Caco-2 (cell line): ENCODE data around the gene TRPM4. TPM values are rescaled to one million over a fixed set of nuclear protein-coding genes. Genes with fewer than 3 reads are reported as not detected.
"Not testable (repeated sequence)": the region's sequence is repeated elsewhere in the genome, so short reads cannot be mapped to it uniquely, and the experiment has no call there.

Source experiments
- BruUV-seq: library from RNA; stranded (reverse); fragments of 400-500 nt; replicated peaks from 2 replicates; lab custom pipeline; 2021; lab: Mats Ljungman, UMichigan
- CTCF ChIA-PET: fragments of 300-600 bp; sonication (Branson Sonifier 250); formaldehyde crosslinking; loops from one replicate; lab custom pipeline; 2022; ENCODE audit warnings: antibody characterized with exemption; lab: Charles Lee
- POLR2A ChIA-PET: fragments of 300-600 bp; sonication (Branson Sonifier 250); formaldehyde crosslinking; loops from one replicate; lab custom pipeline; 2022; ENCODE audit warnings: antibody characterized with exemption; lab: Charles Lee
- DNase-seq, 2 experiments: peaks; one replicate each; pipeline versions ENCODE4 v3.0.0 to v3.0.0-alpha.2; 2020 to 2022
- H3K27me3 ChIP-seq: replicated peaks from 2 replicates; pipeline ENCODE4 v1.6.0; 2011; ENCODE audit warnings: low read length; ENCODE audit not compliant: control insufficient read depth, insufficient read depth
- H3K36me3 ChIP-seq: 2 replicates; pipeline ENCODE4 v1.5.1; 2011; ENCODE audit warnings: low read length; ENCODE audit not compliant: control insufficient read depth, insufficient read depth
- H3K4me1 ChIP-seq: fragments of 250-450 bp; sonication (Bioruptor Pico); 2 replicates; pipeline ENCODE4 v1.5.1; 2020; ENCODE audit warnings: mild to moderate bottlenecking
- H3K4me3 ChIP-seq: 2 replicates; pipeline ENCODE4 v1.5.1; 2011; ENCODE audit warnings: low read depth, mild to moderate bottlenecking, control low read depth, low read length
- H3K9me3 ChIP-seq: fragments of 250-450 bp; sonication (Bioruptor Pico); 2 replicates; pipeline ENCODE4 v1.5.1; 2020; ENCODE audit warnings: mild to moderate bottlenecking, moderate library complexity
- H3K27ac Mint-ChIP-seq: one replicate; pipeline ENCODE4 v1.8.0; 2022; ENCODE audit warnings: mixed read lengths; ENCODE audit not compliant: unreplicated experiment
- H3K27me3 Mint-ChIP-seq: one replicate; pipeline ENCODE4 v1.8.0; 2022; ENCODE audit warnings: mixed read lengths; ENCODE audit not compliant: insufficient read depth, unreplicated experiment
- H3K36me3 Mint-ChIP-seq: one replicate; pipeline ENCODE4 v1.8.0; 2022; ENCODE audit warnings: mild to moderate bottlenecking, mixed read lengths; ENCODE audit not compliant: insufficient read depth, unreplicated experiment
- H3K4me1 Mint-ChIP-seq: one replicate; pipeline ENCODE4 v1.8.0; 2022; ENCODE audit warnings: low read depth, mixed read lengths; ENCODE audit not compliant: unreplicated experiment
- H3K4me3 Mint-ChIP-seq: one replicate; pipeline ENCODE4 v1.8.0; 2022; ENCODE audit warnings: mild to moderate bottlenecking, moderate library complexity, mixed read lengths; ENCODE audit not compliant: unreplicated experiment
- H3K9me3 Mint-ChIP-seq: one replicate; pipeline ENCODE4 v1.8.0; 2022; ENCODE audit warnings: mixed read lengths; ENCODE audit not compliant: unreplicated experiment
- CTCF ChIP-seq, 2 experiments: fragments of 200-600 bp in 1 of 2; IDR thresholded peaks; 1 replicate in 1 of 2; 2 replicates in 1 of 2; pipeline versions ENCODE4 v1.5.1 to v1.8.0; 2011 to 2022; ENCODE audit warnings: antibody characterized with exemption in 1 of 2, control low read depth in 1 of 2, inconsistent platforms in 1 of 2, low read depth in 1 of 2, low read length in 1 of 2, mild to moderate bottlenecking in 1 of 2, moderate library complexity in 1 of 2; ENCODE audit not compliant: insufficient read depth in 1 of 2, severe bottlenecking in 1 of 2, unreplicated experiment in 1 of 2
- intact Hi-C: fragments of 100-400 bp; cut with micrococcal nuclease; formaldehyde crosslinking; loops from one replicate; pipeline ENCODE4 v1.10.0; 2022; ENCODE audit not compliant: unreplicated experiment
- total RNA-seq: library from RNA; stranded (reverse); gene quantifications from 2 replicates; pipeline ENCODE4 v1.2.3, GENCODE V29; 2022

Gene TRPM4
- total RNA-seq, 1 experiment from 2014 or later: 27.8 TPM

GRCh38 chr19:49201042-49201441 lies 43.5 kb downstream of the TRPM4 start:
- H3K27me3 Mint-ChIP-seq: no peaks in the 10 kb centered on the region
- intact Hi-C loops: no loop called here
- ChIA-PET CTCF (no interaction called here), POLR2A (no interaction called here)
- no peaks in the 10 kb centered on the region for H3K9me3 Mint-ChIP-seq
- DNase-seq: no peak
- H3K36me3 Mint-ChIP-seq: peaks cover 22% of the 10 kb centered on the region
- no peak for TF ChIP-seq CTCF (IDR thresholded peaks at IDR 0.05; ENCODE audit: insufficient read depth in 1 of 2, low read depth in 1 of 2, low read length in 1 of 2, severe bottlenecking in 1 of 2, unreplicated experiment in 1 of 2)
- Histone ChIP-seq H3K27me3 (no peaks in the 10 kb centered on the region), H3K9me3 (no peaks in the 10 kb centered on the region), H3K4me1 (no peaks in the 10 kb centered on the region), H3K4me3 (no peak overlapping the region), H3K36me3 (no peaks in the 10 kb centered on the region)
- BruUV-seq: no TSS peak
- no peak overlapping the region for H3K4me3 Mint-ChIP-seq
- H3K27ac Mint-ChIP-seq: peak overlapping the region; percentile 20
- H3K4me1 Mint-ChIP-seq: no peaks in the 10 kb centered on the region

- H3K9me3 Mint-ChIP-seq: no peaks in the 10 kb centered on the region
- peaks cover 39% of the 10 kb centered on the region for H3K36me3 Mint-ChIP-seq
- H3K27ac Mint-ChIP-seq: no peak overlapping the region
- intact Hi-C loops: no loop called here
- CTCF ChIA-PET: no interaction called here
- DNase-seq: no peak
- Histone ChIP-seq H3K4me3 (no peak overlapping the region), H3K9me3 (no peaks in the 10 kb centered on the region), H3K27me3 (no peaks in the 10 kb centered on the region), H3K36me3 (no peaks in the 10 kb centered on the region), H3K4me1 (no peaks in the 10 kb centered on the region)
- H3K27me3 Mint-ChIP-seq: no peaks in the 10 kb centered on the region
- POLR2A ChIA-PET: no interaction called here
- no peak for TF ChIP-seq CTCF (IDR thresholded peaks at IDR 0.05; ENCODE audit: insufficient read depth in 1 of 2, low read depth in 1 of 2, low read length in 1 of 2, severe bottlenecking in 1 of 2, unreplicated experiment in 1 of 2)
- BruUV-seq: no TSS peak
- no peak overlapping the region for H3K4me3 Mint-ChIP-seq
- H3K4me1 Mint-ChIP-seq: peaks cover 6% of the 10 kb centered on the region
Observed at GRCh38 chr19:49205114-49205513, 47.5 kb downstream of the TRPM4 start.

DNA sequence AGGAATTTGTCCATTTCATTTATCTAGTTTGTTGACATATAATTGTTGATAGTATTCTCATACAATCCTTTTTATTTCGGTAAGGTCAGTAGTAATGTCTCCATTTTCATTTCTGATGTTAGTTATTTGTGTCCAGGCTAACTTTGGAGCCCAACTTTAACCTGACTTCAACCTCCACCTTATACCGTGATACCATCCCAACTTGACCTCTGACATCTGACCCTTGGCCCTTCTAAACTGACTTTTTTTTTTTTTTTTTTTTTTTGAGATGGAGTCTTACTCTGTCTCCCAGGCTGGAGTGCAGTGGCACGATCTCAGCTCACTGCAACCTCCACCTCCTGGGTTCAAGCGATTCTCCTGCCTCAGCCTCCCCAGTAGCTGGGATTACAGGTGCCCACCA lies 51.9 kb downstream of the TRPM4 start:
- H3K36me3 ChIP-seq, H3K4me1 ChIP-seq, BruUV-seq, H3K27me3 ChIP-seq, H3K9me3 ChIP-seq, DNase-seq, H3K9me3 Mint-ChIP-seq, H3K4me3 Mint-ChIP-seq, H3K27ac Mint-ChIP-seq, H3K27me3 Mint-ChIP-seq, H3K4me3 ChIP-seq, POLR2A ChIA-PET: not testable (repeated sequence)
- intact Hi-C loops: loop anchor here (2.0 kb wide), 1 partner anchor 59 kb away; no protein-coding TSS in a partner anchor
- Mint-ChIP-seq H3K36me3 (peaks cover 24% of the 10 kb centered on the region), H3K4me1 (peaks cover 12% of the 10 kb centered on the region)
- CTCF ChIA-PET: interaction anchor here (0.7 to 2.3 kb wide), 3 partner anchors 10 to 61 kb away, joined by 3 to 18 read pairs (median 5); no protein-coding TSS in a partner anchor
